ENCODE data around the gene GPN3.
"Not testable (repeated sequence)": the region's sequence is repeated elsewhere in the genome, so short reads cannot be mapped to it uniquely, and the experiment has no call there.

Gene GPN3

GRCh38 chr12:110436231-110436630 is 31.8 kb downstream of the GPN3 start:
- no peak for DNase-seq

- no peak for DNase-seq
Observed at GRCh38 chr12:110431957-110432587, 36.0 kb downstream of the GPN3 start.

- DNase-seq: not testable (repeated sequence)
Observed at GRCh38 chr12:110429676-110430075, 38.4 kb downstream of the GPN3 start.

GRCh38 chr12:110426406-110426805 is 41.7 kb downstream of the GPN3 start:
- DNase-seq: peak; percentile 53

GRCh38 chr12:110424237-110424636 is 43.8 kb downstream of the GPN3 start:
- no peak for DNase-seq

GRCh38 chr12:110421701-110422100 is 46.4 kb downstream of the GPN3 start:
- peak; percentile 83 for DNase-seq

- no peak for DNase-seq
Observed at GRCh38 chr12:110421159-110421661, 46.8 kb downstream of the GPN3 start.

- DNase-seq: not testable (repeated sequence)
Observed at GRCh38 chr12:110420644-110421043, 47.4 kb downstream of the GPN3 start.

- not testable (repeated sequence) for DNase-seq
Observed at GRCh38 chr12:110417113-110417512, 50.9 kb downstream of the GPN3 start.

- DNase-seq: not testable (repeated sequence)
Observed at GRCh38 chr12:110410086-110410485, 58.0 kb downstream of the GPN3 start.

- DNase-seq: not testable (repeated sequence)
Observed at GRCh38 chr12:110405126-110405662, 62.9 kb downstream of the GPN3 start.

GRCh38 chr12:110403976-110404682 is 63.9 kb downstream of the GPN3 start:
- DNase-seq: no peak

GRCh38 chr12:110403146-110403975 is 64.7 kb downstream of the GPN3 start, which contains the start of gene ANAPC7:
ANAPC7 (minus strand) TSS chr12:110403708; CDS start chr12:110403627, 81 bp downstream.
- peak; percentile 59 for DNase-seq

All from NCI-H524 treated with DMSO at 0.1 percent for 48 hours (cell line).